ENCODE measurements around the gene KEL.

DNA sequence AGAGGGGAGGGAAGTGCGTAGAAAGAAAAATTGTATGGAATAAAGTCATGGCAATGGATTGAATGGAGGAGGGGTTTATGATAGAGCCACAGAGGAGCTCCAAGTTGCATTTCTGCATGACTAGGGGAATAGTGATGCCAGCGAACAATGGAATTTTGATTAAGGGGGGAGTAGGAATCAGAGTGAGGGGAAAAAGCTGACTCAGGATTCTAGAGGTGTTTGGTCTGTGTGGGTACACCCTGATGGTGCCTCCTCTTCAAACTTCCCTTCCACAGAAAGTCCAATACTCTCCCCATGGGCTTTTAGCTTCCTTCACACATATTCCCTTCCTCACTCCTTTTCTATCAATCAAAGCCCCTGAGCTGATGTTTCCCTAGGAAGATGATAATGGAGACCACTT, 1.8 kb upstream of the KEL start:
- TF ChIP-seq, protein P1, sequence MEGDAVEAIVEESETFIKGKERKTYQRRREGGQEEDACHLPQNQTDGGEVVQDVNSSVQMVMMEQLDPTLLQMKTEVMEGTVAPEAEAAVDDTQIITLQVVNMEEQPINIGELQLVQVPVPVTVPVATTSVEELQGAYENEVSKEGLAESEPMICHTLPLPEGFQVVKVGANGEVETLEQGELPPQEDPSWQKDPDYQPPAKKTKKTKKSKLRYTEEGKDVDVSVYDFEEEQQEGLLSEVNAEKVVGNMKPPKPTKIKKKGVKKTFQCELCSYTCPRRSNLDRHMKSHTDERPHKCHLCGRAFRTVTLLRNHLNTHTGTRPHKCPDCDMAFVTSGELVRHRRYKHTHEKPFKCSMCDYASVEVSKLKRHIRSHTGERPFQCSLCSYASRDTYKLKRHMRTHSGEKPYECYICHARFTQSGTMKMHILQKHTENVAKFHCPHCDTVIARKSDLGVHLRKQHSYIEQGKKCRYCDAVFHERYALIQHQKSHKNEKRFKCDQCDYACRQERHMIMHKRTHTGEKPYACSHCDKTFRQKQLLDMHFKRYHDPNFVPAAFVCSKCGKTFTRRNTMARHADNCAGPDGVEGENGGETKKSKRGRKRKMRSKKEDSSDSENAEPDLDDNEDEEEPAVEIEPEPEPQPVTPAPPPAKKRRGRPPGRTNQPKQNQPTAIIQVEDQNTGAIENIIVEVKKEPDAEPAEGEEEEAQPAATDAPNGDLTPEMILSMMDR (IDR thresholded peaks at IDR 0.05): no peak
- no peak for TF ChIP-seq POLR2A (IDR thresholded peaks at IDR 0.05)

Measured in thyroid gland (tissue), 4 donors.